Stomach (tissue), 4 donors: ENCODE measurements around the gene MFGE8.

Experiments used
- CTCF ChIP-seq, 7 experiments: fragments of 450-650 bp in 4 of 7; fragments of 200-600 bp in 3 of 7; sonication (generic) in 3 of 7; IDR thresholded peaks; one replicate each; pipeline ENCODE4 v1.5.1; 2016 to 2019; ENCODE audit warnings: antibody characterized with exemption in 7 of 7, control low read depth in 2 of 7, mild to moderate bottlenecking in 1 of 7
- EP300 ChIP-seq: sonication (generic); formaldehyde crosslinking; IDR thresholded peaks from one replicate; pipeline ENCODE4 v1.6.1; 2017; ENCODE audit warnings: antibody characterized with exemption
- POLR2A ChIP-seq, 4 donors: fragments of 450-650 bp; IDR thresholded peaks; one replicate each; pipeline ENCODE4 v1.6.1; 2016; ENCODE audit warnings: antibody characterized with exemption in 4 of 4, control low read depth in 2 of 4, mild to moderate bottlenecking in 1 of 4, moderate library complexity in 1 of 4
- POLR2AphosphoS5 ChIP-seq, 3 donors: sonication (generic); formaldehyde crosslinking; IDR thresholded peaks; one replicate each; pipeline ENCODE4 v1.6.1; 2016; ENCODE audit warnings: antibody characterized with exemption in 3 of 3

DNA sequence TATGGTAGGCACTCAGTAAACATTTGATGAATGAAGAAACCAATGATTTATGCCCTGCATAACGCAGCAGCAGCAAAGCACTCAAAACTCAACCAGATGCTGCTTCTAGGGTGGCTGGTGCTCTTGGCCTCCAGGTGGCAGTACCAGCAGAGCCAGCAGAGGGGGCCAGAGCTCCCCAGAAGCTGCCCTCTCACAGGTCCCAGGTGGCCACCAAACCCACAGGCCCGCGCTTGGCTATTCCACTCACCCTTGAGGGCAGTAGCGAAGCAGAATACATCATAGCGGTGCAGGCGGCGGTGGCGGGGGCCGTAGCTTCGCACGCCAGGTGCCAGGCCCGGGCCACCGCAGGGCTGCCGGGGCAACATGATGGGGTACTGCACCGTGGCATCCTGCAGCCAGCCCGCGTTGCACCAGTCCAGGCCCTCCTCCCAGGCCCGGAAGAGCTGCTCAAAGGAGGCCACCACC, 34.4 kb downstream of the MFGE8 start:
- peak in 4 of 7 experiments; percentile 6 to 59 (median 52) for TF ChIP-seq CTCF (IDR thresholded peaks at IDR 0.05)
- TF ChIP-seq POLR2AphosphoS5 (IDR thresholded peaks at IDR 0.05), result no peak
- TF ChIP-seq EP300, result no peak
- no peak for TF ChIP-seq POLR2A (IDR thresholded peaks at IDR 0.05)
